Large intestine (tissue), 3 donors: ENCODE results near the gene APOC1. TPM values are rescaled to one million over a fixed set of nuclear protein-coding genes. Genes with fewer than 3 reads are reported as not detected.

ENCODE experiments used
- DNase-seq, 2 donors: peaks; one replicate each; pipeline versions ENCODE4 v3.0.0 to v3.0.0-alpha.2; 2013
- H3K27ac ChIP-seq: one replicate; pipeline ENCODE4 v1.5.1; 2013; ENCODE audit warnings: low read length
- H3K27me3 ChIP-seq: 2 replicates; pipeline ENCODE4 v1.6.1; 2013; ENCODE audit warnings: low read length; ENCODE audit not compliant: control insufficient read depth, insufficient read depth
- H3K36me3 ChIP-seq: 2 replicates; pipeline ENCODE4 v1.6.1; 2013; ENCODE audit warnings: low read length; ENCODE audit not compliant: control insufficient read depth, insufficient read depth
- H3K4me1 ChIP-seq: one replicate; pipeline ENCODE4 v1.6.1; 2013; ENCODE audit warnings: low read length; ENCODE audit not compliant: control insufficient read depth, insufficient read depth
- H3K4me3 ChIP-seq: one replicate; pipeline ENCODE4 v1.5.1; 2013; ENCODE audit warnings: low read length
- H3K9me3 ChIP-seq: one replicate; pipeline ENCODE4 v1.6.1; 2013; ENCODE audit warnings: mild to moderate bottlenecking, low read depth, low read length, moderate library complexity; ENCODE audit not compliant: control insufficient read depth
- WGBS: methylation state at CpG from one replicate; pipeline ENCODE4 v1.1.5; 2013; ENCODE audit warnings: low lambda C conversion rate; ENCODE audit not compliant: insufficient coverage; 5-methylcytosine and 5-hydroxymethylcytosine counted together
- polyA plus RNA-seq: library from polyadenylated mRNA; unstranded; fragments of 120-200 nt; gene quantifications from one replicate; pipeline ENCODE4 v1.2.1, GENCODE V29; 2013

Gene APOC1
- polyA plus RNA-seq, 1 donor = 11.3 TPM

DNA sequence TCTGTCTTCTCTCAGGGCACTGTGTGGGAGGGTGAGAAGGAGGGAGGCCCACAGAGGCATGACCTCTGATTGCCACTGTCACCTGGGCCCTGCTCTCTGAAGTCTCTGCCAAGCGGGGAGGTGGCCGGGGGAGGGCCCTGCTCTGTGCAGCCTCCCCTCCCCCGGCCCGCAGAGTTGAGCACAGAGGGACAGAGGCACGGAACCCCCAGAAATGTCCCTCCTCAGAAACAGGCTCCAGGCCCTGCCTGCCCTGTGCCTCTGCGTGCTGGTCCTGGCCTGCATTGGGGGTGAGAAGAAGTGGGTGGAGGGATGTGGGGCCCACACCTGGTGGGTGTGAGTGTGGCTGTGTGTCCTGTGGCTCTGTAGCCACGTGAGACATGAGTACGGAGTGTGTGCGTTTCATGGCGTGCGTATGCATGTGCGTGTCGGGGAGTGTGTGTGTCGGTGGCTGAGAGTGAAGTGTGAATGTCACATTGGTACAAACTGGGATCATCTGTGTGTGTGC is 27.7 kb downstream of the APOC1 start, which contains the start of gene APOC4:
APOC4 (plus strand) TSS at position 171 of the 505 bp plus-strand sequence; CDS start at position 212, 41 bp downstream.
- Histone ChIP-seq H3K27ac (no peak within 1 kb of the TSS), H3K36me3 (no peaks in the 10 kb centered on the region), H3K27me3 (no peaks in the 10 kb centered on the region), H3K4me3 (no peak within 1 kb of the TSS), H3K9me3 (no peaks in the 10 kb centered on the region), H3K4me1 (peaks cover 11% of the 10 kb centered on the region)
- no CpG with 5 or more reads among the region's 14 CpGs for whole genome bisulfite sequencing
- DNase-seq = no peak

DNA sequence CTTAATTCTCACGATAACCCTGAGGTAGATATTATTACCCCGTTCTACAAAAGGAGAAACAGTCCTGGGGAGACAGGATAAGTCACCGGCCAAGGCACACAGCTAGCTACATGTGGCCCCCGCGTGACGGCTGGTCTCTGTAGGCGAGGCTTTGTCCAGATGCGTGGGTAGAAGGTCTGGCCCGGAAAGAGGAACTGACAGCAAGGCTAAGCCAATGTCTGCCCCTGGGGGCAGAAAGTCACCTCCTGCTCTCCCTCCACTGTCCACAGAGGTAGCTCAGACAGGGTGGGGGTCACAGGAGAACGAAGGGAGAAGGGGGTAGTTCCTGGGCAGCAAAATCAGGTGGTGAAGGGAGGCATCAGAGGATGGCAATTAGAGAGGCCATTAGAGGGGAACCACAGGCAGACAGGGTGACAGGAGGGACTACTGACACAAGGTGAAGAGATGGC is 29.4 kb downstream of the APOC1 start:
- no peaks in the 10 kb centered on the region for H3K36me3 ChIP-seq
- H3K27me3 ChIP-seq = no peaks in the 10 kb centered on the region
- no CpG with 5 or more reads among the region's 10 CpGs for WGBS
- H3K27ac ChIP-seq = no peak overlapping the region
- H3K4me1 ChIP-seq = peaks cover 13% of the 10 kb centered on the region
- no peak for DNase-seq
- H3K4me3 ChIP-seq = no peak overlapping the region
- H3K9me3 ChIP-seq = no peaks in the 10 kb centered on the region

DNA sequence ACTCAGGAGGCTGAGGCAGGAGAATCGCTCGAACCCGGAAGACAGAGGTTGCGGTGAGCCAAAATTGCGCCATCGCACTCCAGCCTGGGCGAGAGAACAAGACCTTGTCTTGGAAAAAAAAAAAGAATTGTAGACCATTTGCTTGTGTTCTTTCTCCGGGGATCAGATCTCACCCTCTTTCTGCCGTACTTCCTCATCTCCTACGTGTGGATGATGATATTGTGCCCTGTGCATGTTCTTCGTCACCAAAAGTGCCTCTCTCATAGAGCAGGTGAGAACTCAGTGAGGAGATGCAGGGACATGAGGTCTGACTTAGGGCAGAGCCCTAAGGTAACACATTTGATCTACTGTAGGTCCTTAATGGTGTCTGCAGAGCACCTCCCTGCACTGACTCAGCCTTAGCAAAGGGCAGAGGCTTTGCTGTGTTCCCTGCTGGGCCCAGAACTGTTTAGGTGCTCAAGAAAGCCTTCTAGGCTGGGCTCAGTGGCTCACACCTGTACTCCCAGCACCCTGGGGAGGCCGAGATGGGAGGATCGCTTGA is 32.7 kb downstream of the APOC1 start:
- Histone ChIP-seq H3K9me3 (no peaks in the 10 kb centered on the region), H3K27me3 (no peaks in the 10 kb centered on the region), H3K27ac (no peak overlapping the region), H3K36me3 (peaks cover 12% of the 10 kb centered on the region), H3K4me3 (no peak overlapping the region), H3K4me1 (peaks cover 13% of the 10 kb centered on the region)
- DNase-seq = no peak
- WGBS = 100% methylated on average over 3 of the region's 13 CpGs

DNA sequence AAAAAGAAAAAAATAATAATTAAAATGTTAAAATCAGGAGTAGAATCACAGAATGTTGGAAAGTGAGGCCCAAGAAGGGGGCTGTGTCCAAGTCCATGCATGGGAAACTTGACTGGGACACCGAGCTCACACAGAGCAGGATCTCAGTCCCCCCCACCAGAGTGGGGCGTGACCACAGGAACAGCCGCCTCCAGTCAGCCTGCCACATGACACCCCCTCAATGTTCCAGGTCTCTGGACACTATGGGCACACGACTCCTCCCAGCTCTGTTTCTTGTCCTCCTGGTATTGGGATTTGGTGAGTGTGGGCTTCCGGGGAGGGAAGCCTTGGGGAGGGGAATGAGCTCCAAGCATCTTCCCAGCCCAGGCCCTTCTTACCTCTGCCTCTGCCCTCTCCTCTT is 33.8 kb downstream of the APOC1 start:
- no peaks in the 10 kb centered on the region for H3K27me3 ChIP-seq
- WGBS = no CpG with 5 or more reads among the region's 5 CpGs
- H3K36me3 ChIP-seq = peaks cover 12% of the 10 kb centered on the region
- DNase-seq = no peak
- no peak overlapping the region for H3K27ac ChIP-seq
- no peak overlapping the region for H3K4me3 ChIP-seq
- H3K4me1 ChIP-seq = peaks cover 13% of the 10 kb centered on the region
- H3K9me3 ChIP-seq = no peaks in the 10 kb centered on the region

DNA sequence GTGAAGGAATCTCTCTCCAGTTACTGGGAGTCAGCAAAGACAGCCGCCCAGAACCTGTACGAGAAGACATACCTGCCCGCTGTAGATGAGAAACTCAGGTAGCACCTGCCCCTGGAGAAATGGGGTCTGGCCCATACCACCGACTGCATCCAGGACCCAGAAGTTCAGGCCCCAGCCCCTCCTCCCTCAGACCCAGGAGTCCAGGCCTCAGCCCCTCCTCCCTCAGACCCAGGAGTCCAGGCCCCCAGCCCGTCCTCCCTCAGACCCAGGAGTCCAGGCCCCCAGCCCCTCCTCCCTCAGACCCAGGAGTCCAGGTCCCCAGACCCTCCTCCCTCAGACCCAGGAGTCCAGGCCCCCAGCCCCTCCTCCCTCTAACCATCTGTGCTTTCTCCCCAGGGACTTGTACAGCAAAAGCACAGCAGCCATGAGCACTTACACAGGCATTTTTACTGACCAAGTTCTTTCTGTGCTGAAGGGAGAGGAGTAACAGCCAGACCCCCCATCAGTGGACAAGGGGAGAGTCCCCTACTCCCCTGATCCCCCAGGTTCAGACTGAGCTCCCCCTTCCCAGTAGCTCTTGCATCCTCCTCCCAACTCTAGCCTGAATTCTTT is 34.5 kb downstream of the APOC1 start:
- no peak for DNase-seq
- Histone ChIP-seq H3K4me1 (peaks cover 15% of the 10 kb centered on the region), H3K36me3 (peaks cover 12% of the 10 kb centered on the region), H3K9me3 (no peaks in the 10 kb centered on the region), H3K27me3 (no peaks in the 10 kb centered on the region), H3K27ac (no peak overlapping the region), H3K4me3 (no peak overlapping the region)
- WGBS = no CpG with 5 or more reads among the region's 5 CpGs

DNA sequence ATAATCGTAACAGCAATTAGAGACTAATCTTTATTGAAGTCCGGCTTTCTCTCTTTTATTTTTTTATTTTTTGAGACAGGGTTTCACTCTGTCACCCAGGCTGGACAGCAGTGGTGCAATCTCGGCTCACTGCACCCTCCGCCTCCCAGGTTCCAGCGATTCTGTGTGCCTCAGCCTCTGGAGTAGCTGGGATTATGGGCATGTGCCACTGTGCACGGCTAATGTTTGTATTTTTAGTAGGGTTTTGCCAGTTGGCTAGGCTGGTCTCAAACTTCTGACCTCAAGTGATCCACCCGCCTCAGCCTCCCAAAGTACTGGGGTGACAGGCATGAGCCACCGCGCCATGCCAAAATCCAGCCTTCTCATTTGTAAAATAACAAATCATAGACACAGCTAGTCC is 35.1 kb downstream of the APOC1 start:
- H3K27me3 ChIP-seq = no peaks in the 10 kb centered on the region
- no peak overlapping the region for H3K27ac ChIP-seq
- no peak for DNase-seq
- H3K9me3 ChIP-seq = no peaks in the 10 kb centered on the region
- peaks cover 12% of the 10 kb centered on the region for H3K36me3 ChIP-seq
- no peak overlapping the region for H3K4me3 ChIP-seq
- H3K4me1 ChIP-seq = peaks cover 15% of the 10 kb centered on the region
- no CpG with 5 or more reads among the region's 9 CpGs for WGBS

DNA sequence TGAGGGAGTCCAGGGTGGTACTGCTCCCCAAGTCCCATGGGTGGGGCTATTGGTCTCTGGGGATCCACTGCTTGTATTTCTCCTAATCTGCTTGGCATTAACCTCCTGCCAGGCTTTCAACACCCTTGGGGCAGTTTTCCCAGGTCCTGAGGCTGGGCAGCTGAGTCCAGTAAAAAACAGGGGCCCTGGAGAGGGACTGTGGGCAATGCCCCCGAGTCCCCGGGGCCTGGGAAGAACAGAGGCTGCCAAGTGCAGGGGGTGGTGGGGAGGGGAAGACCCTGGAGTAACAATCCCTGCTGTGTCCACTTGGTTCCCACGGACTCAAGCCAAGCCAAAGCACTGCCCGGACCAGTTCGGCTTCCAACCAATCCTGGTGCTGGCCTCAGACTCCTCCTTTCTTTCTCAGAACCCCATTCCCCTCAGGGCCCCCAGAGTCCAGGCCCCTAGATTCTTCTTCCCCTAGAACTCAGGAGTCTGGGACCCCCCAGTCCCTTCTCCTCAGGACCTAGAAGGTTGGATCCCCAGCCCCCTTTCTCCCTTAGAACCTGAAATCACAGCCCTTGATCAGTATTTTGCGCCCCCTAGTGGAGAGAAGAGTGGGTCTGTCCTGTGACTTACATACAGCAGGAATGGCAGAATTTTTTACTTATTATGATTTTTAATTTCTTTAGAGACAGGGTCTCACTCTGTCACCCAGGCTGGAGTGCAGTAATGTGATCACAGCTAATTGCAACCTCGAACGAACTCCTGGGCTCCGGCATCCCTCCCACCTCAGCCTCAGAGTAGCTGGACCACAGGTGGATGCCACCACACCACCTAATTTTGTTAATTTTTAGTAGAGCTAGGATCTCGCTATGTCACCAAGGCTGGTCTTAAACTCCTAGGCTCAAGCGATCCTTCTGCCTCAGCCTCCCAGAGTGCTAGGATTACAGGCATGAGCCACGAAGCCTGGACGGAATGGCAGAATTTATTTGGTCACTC is 37.1 kb downstream of the APOC1 start:
- Histone ChIP-seq H3K27me3 (no peaks in the 10 kb centered on the region), H3K36me3 (peaks cover 12% of the 10 kb centered on the region), H3K27ac (no peak overlapping the region), H3K4me1 (peaks cover 15% of the 10 kb centered on the region), H3K9me3 (no peaks in the 10 kb centered on the region), H3K4me3 (no peak overlapping the region)
- no CpG with 5 or more reads among the region's 13 CpGs for WGBS
- DNase-seq = peak; percentile 55 to 61

DNA sequence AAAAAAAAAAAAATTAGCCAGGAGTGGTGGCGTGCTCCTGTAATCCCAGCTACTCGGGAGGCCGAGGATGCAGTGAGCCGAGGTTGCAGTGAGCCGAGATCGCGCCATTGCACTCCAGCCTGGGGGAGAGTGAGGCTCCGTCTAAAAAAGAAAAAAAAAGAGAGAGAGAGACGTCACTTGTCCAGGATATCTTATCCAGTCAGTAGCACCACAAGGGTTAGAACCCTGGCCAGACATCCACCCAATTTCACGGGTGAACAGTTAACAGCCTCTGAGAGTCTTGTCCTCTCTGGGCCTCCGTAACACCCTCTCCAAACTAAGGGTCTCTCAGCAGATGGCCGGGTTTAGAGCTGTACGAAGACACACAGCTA is 39.9 kb downstream of the APOC1 start:
- no peaks in the 10 kb centered on the region for H3K27me3 ChIP-seq
- no CpG with 5 or more reads among the region's 13 CpGs for WGBS
- no peaks in the 10 kb centered on the region for H3K9me3 ChIP-seq
- DNase-seq = no peak
- peaks cover 18% of the 10 kb centered on the region for H3K4me1 ChIP-seq
- peak overlapping the region; percentile 99 for H3K4me3 ChIP-seq
- H3K36me3 ChIP-seq = peaks cover 13% of the 10 kb centered on the region
- peak overlapping the region; percentile 94 for H3K27ac ChIP-seq

DNA sequence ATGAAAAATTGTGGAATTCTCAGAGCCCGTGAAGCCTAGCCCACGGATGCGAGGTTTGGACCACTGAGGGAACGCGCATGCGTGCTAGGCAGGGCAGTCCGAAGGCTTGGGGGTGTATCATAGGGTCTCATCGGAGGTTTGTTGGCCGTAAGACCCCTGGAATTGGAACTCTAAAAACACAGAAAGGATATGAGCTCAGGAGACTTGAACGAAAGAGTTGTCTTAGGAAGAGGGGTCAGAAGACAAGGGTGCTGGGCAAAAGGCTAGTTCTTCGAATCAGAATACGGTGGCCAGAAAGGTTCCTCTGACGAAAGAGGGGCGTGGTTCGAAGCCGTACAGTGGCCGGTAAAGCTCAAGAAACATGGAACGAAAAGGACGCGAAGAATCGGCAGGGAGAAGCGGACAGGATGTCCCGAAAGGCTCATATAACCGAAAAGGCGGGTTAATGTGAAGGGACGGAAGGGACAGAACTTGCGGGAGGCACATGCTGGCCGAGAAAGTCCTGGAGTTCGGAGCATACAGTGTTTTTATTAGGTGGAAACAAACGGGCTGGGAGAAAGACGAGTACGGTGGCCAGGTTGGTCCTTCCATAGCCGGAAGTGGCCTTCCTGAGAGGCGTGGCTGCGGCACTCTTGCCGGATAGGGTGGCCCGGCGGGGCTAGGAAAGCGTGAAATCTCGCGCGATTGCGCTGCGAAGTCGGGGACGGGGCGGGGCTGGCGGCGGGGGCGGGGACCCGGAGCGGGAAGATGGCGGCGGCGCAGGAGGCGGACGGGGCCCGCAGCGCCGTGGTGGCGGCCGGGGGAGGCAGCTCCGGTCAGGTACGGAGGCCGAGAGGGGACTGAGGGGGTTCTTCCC is 40.5 kb downstream of the APOC1 start, which contains the start of gene CLPTM1:
CLPTM1 (plus strand) TSS at position 732 of the 856 bp plus-strand sequence; CDS start at position 748, 16 bp downstream.
- H3K27me3 ChIP-seq = no peaks in the 10 kb centered on the region
- peak within 1 kb of the TSS; percentile 99 for H3K4me3 ChIP-seq
- H3K36me3 ChIP-seq = peaks cover 10% of the 10 kb centered on the region
- no peaks in the 10 kb centered on the region for H3K9me3 ChIP-seq
- WGBS = no CpG with 5 or more reads among the region's 65 CpGs
- H3K27ac ChIP-seq = peak within 1 kb of the TSS; percentile 94
- peaks cover 18% of the 10 kb centered on the region for H3K4me1 ChIP-seq
- peak; percentile 97 to 99 for DNase-seq
